Stimulated activated CD4-positive, alpha-beta T cell treated with anti-CD3 and anti-CD28 coated beads, Interleukin-4, amount 100 ng/mL, for 48 hours (primary cell): ENCODE measurements around the gene APOL2.
"Not testable (repeated sequence)": the region's sequence is repeated elsewhere in the genome, so short reads cannot be mapped to it uniquely, and the experiment has no call there.

Experiments
- DNase-seq, 2 donors: peaks; one replicate each; pipeline ENCODE4 v3.0.0-alpha.2; 2020; ENCODE audit warnings: low read depth in 2 of 2

Gene APOL2

GRCh38 chr22:36239150-36239400 lies 252 bp downstream of the APOL2 start:
- no peak for DNase-seq

GRCh38 chr22:36238373-36239149 lies 766 bp downstream of the APOL2 start:
- DNase-seq, result no peak

- no peak for DNase-seq
Observed at GRCh38 chr22:36237462-36238372, 1.6 kb downstream of the APOL2 start.

DNA sequence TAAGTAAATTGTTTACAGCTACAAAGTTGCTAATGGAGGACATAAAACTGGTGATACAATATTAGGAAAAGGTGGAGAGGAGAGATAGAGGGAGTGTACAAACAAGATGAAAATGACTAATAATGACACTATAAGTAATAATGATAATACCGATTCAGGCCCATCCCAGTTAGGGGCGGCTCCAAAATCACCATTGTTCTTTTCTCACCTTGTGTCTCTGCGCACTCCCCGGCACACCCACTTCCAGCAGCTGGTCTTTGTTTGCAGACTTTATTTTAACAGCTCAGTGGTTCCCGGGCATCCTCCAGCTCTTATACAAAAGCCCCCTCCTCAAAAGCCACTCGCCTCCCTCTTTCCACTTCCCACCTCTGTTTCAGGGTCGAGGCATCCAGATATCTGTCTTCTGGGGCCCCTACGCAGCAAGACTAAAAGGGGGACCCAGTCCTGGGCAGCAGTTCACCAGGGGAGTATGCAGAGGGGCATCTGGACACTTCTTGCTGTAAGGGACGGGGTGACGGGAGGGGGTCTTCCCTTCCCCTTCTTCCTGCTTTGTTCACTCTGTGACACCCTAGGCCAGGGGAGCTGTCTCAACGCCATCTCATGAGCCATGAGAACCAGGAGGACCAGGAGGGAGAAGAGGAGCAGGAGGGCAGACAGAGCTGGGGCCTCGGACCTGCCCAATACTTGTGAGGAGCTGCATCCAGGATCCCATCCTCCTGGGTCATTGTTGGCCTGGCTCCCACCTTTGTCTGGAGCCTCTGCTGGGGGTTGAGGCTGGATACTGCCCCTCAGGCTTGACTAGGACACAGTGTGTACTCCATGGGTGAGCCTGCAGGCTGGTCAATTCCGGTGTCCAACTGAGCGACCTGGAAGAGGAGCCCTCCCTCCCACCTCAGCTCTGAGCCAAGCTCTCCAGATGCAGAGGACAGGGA lies 2.7 kb downstream of the APOL2 start:
- DNase-seq, result no peak

- no peak for DNase-seq
Observed at GRCh38 chr22:36235585-36235984, 3.7 kb downstream of the APOL2 start.

DNA sequence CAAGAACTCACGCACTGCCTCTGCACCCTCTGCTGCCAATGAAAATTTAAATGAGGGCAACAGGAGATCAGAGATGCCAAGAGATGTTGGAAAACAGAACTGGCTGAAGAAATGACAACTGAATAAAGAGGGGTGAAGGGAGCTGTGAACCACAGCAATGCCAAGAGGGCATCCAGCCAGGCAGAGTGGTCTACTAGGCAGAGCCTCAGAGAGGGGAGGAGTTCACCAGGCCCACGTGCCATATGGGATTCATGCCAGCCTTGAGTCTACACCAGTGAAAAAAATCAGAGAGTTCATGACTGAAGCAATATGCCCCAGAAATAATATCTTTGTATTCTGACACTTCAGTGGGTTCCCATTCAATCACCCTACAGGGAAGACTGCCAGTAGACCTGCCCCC lies 4.4 kb downstream of the APOL2 start:
- DNase-seq, result no peak

- DNase-seq, result no peak
Observed at GRCh38 chr22:36234213-36234612, 5.1 kb downstream of the APOL2 start.

DNA sequence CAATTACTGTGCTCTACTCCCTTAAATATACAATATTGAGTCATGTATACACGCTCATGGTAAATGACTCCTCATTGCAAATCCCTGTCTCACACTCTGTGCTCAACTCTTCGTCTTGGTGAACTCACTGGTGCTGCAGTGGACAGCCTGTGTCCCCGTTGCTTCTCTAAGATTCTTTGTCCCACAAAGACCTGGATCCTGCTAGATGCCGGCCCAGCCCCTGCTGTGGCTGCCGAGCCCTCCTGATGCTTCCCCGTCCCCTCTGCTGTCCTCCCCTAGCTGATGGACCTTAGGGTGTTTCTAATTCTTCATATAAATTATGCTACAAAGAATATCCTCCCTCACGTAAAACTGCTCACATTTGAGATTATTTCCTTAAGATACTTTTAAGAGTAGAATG lies 5.5 kb downstream of the APOL2 start:
- no peak for DNase-seq

- no peak for DNase-seq
Observed at GRCh38 chr22:36232715-36233401, 6.5 kb downstream of the APOL2 start.

GRCh38 chr22:36231051-36231450 lies 8.3 kb downstream of the APOL2 start:
- not testable (repeated sequence) for DNase-seq

- DNase-seq, result not testable (repeated sequence)
Observed at GRCh38 chr22:36229649-36230048, 9.7 kb downstream of the APOL2 start.

DNA sequence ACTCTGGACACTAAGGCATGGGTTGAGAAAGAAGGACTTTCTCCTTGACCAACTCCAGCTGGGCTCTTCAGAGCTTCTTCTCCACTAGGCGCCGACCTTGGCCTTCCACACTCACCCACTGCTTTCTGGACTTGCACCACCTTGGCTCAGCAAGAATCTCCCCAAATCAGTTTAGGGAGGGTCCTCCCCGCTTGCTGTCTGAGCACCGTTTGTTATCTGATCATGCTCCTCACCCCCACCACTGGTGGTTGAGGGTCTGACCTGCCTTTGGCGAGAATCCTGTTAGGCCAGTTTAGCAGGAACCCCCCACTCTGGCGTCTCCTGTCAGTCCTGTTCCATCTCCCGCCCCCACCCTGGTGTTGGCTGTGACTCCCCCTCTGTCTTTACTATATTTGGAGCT lies 10.4 kb downstream of the APOL2 start:
- DNase-seq, result no peak

GRCh38 chr22:36228369-36228768 lies 11.0 kb downstream of the APOL2 start:
- not testable (repeated sequence) for DNase-seq

GRCh38 chr22:36227806-36228205 lies 11.5 kb downstream of the APOL2 start:
- DNase-seq, result no peak

DNA sequence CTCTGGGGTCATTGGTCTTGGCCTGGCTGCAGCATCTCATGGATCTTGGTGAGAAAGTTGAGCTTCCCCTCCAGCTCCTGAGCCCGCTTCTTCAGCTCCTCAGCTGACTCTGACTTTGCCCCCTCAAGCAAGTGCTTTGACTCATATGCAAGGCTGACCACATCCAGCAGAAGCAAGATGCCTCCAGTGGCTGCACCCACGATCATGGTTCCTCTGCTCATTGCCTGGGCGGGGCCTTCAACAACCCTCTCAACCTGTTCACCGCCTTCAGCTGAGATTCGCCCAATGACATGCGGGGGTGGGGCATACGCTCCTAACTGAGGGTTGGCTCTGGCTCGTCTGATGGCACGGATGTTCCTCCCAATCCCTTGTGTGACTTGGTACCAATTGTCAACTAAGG lies 11.9 kb downstream of the APOL2 start:
- DNase-seq, result no peak

DNA sequence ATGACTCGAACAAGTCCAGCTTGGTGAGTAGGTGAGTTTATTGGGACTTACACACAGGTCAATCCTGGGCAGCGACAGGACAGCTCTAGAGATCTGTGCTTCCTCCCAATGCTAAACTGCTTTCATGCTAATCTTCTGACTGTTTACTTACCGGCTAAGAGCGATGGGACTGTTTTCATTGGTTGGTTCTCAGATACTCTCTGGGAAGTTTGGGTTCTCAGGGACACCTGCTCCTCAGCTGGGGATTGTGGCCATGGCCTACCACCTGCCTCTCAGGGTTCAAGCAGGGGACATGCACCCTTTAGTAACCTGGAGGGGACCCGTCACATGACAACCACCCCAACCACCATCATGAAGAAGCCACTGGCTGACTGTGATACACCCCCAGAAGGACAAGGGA lies 13.1 kb downstream of the APOL2 start:
- no peak for DNase-seq

- DNase-seq, result no peak
Observed at GRCh38 chr22:36225333-36225922, 13.9 kb downstream of the APOL2 start.

GRCh38 chr22:36224245-36224644 lies 15.1 kb downstream of the APOL2 start:
- DNase-seq, result no peak

- no peak for DNase-seq
Observed at GRCh38 chr22:36223504-36223903, 15.8 kb downstream of the APOL2 start.

GRCh38 chr22:36222887-36223450 lies 16.4 kb downstream of the APOL2 start:
- DNase-seq, result no peak
